Left forelimb (tissue), 1 donor: ENCODE results near the gene GXYLT2.
"Not testable (repeated sequence)": the region's sequence is repeated elsewhere in the genome, so short reads cannot be mapped to it uniquely, and the experiment has no call there.

Experiments used
- DNase-seq: peaks from one replicate; pipeline ENCODE4 v3.0.0-alpha.2; 2018; ENCODE audit warnings: low spot score

The GXYLT2 gene

GRCh38 chr3:72974956-72975355, 87.1 kb downstream of the GXYLT2 start:
- DNase-seq = no peak

DNA sequence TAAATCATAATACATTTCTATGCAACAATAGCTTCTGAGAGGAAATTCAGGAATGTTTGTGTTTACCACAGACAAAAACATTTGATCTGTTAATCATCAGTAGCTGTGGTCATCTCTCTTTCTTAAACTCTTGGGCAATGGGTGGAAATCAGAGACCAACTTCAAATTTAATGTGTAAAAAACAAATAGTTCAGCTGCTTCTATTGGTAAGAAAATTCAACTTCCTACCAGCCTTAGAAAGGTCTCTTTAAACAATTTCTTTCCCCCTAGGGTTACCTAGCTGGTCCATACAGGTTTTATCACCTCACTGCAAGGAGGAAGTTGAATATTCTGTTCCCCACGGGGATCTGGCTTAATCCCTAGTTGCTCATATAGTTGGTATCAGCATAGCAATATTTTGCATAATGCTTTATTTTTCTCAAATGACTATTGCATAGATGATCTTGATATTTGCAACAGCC, 88.5 kb downstream of the GXYLT2 start:
- DNase-seq = no peak

DNA sequence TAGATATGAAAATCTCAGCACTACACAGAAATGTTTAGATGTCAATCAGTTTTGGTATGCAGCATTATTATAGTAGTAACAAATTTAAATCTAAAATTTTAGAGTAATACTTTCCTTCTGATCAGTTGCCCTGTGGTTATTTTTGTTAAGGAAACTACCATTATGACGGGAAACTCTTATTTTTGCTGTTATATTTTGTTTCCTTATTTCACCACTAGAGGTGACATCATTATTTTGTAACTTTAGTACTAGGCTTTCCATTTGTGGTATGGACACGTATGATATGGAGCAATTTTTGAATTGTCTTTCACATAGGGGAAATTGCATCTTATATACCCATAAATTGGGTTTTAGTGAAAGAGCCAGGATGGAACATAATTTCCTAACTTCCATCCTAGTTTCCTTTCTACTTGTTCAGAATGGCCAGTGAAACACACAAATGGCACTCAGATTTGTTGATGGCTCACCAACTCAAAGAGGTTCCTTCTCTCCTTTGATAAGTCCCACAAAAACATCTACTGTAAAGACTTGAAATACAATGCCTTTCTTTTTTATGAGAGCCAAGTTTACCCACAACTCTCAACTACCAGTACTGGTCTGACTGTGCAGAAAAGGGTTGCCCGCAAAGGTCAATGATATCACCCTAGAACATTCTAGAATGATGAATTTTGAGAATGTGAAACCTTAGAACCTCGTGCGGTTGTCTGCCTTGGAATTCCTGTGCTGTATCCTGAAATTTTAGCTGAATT, 89.4 kb downstream of the GXYLT2 start:
- no peak for DNase-seq

GRCh38 chr3:72982609-72983366, 94.9 kb downstream of the GXYLT2 start:
- no peak for DNase-seq

DNA sequence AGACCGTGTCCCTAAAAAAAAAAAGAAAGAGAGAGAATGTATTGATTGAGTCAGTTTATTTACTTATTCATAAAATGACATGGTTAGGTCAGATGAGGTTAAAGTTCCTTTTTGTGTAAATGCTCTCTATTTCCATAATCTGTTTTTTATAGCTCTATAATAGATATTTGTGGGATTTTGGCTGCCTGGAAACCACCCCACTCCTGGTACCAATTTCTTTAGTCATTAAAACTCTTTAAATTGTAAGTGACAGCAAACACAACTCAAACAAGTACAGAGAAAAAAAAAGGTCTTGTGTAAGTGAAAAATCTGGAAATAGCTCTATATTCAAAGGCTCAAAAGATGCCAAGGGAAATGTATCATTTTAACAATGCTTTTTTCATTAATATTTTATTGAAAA, 97.7 kb downstream of the GXYLT2 start:
- no peak for DNase-seq

DNA sequence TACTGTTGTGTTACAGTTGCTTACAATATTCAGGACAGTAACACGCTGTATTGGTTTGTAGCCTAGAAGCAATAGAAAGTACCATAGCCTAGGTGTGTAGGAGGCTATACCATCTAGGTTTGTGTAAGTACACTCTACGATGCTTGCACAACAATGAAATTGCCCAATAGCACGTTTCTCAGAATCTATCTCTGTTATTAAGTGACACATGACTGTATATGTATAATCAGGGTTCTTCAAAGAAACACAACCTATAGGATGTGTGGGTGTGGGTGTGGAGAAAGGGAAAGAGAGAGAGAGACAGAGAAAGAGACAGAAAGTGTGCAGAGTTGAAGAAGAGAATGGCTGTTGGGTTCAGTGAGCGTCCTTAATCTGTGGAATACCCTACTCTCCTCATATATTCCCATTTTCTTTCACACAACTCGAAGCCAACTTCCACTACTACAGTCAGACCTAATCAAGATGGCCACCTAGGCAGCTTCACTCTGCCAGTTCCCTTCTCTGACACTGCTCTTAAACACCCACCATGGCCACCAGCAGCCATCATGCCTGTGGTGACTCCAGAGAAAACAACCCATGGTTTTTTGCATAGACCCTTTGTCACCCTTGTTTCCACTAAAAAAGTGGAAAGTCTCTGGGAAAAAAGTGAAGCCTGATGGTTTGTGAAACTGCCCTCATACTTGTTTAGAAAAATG, 103.0 kb downstream of the GXYLT2 start:
- no peak for DNase-seq

DNA sequence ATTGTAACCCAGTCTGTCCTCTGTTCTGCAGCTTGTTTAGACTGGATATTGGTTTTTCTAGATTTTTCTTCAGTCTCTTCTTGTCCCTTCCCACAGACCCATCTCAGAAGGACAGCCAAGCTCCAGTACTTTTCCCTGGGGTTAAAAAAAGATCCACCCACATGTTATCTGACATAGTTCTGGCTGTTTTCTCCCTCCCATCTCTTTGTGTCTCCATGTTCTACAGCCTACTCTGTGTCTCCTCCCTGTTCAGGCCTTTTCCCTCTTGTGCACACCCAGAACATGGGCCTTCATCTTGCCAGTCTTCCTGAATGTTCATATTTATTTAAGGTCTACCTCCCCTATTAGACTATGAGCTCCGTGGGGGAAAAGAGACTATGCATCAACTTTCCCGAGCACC, 103.7 kb downstream of the GXYLT2 start:
- DNase-seq = no peak

DNA sequence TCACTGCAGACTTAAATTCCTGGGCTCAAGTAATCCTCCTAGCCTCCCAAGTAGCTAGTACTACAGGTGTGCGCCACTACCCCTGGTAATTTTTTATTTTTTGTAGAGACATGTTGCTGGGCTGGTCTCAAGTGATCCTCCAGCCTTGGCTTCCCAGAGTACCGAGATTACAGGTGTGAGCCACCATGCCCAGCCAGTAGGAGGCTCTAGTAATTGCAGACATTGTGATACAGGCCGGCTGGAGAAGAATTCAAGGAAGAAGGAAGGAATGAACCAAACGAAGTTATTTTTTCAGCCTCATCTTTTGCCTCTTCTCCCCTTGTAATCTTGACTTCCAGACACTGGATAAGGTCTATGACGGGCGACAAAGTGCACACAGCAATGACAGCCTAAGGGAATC, 105.5 kb downstream of the GXYLT2 start:
- no peak for DNase-seq

DNA sequence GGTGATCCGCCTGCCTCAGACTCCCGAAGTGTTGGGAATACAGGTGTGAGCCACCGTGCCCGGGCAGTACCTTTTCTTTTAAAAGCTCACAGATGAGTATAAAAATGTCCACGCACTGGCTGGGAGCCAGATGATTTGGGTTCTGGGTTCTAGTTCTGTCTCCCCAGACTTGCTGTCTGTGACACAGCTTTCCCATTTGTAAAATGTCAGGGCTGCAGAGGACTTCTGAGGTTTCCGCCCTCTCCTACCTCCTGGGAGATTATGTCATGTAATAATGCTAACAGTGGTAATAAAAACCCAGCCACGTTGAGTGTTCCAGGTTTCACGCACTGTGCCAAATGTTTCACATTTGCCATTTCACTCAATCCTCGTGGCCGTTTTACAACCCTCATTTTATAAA, 107.5 kb downstream of the GXYLT2 start:
- no peak for DNase-seq

DNA sequence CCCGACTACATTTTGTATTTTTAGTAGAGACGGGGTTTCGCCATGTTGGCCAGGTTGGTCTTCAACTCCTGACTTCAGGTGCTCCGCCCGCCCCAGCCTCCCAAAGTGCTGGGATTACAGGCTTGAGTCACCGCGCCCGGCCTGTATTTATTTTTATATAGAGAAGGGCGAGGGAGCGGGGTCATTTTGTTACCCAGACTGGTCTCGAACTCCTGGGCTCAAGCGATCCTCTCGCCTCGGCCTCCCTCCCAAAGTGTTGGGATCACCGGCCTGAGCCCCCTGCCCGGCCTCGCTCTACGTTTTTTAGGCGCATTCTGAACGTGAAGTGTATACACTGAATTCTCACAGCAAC, 108.3 kb downstream of the GXYLT2 start:
- DNase-seq = no peak

- peak; percentile 96 for DNase-seq
Observed at GRCh38 chr3:72996473-72997333, 108.9 kb downstream of the GXYLT2 start, which contains the start of gene PPP4R2. Gene PPP4R2, plus strand, starts transcription at chr3:72996811. Its CDS starts 227 bp downstream, at chr3:72997038.

GRCh38 chr3:72997421-72997961, 109.6 kb downstream of the GXYLT2 start:
- no peak for DNase-seq

DNA sequence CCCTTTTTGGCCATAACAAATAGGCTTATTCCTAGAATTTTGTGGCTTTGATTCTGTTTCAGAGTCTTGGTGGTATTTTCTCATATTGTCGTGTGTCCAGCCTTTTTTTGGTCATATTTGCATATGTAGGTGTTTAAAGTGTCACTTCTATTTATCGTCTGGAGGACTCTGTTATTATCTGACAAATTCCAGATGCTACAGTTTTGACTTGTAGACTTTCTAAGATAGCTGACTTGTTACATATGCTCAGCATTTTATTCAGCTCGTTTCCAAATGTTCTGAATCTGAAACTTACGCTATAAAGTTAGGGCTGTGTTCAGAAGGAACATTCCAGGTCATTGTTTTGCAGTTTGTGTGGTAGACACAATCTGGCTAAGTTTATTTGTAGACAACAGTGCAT, 110.6 kb downstream of the GXYLT2 start:
- no peak for DNase-seq

DNA sequence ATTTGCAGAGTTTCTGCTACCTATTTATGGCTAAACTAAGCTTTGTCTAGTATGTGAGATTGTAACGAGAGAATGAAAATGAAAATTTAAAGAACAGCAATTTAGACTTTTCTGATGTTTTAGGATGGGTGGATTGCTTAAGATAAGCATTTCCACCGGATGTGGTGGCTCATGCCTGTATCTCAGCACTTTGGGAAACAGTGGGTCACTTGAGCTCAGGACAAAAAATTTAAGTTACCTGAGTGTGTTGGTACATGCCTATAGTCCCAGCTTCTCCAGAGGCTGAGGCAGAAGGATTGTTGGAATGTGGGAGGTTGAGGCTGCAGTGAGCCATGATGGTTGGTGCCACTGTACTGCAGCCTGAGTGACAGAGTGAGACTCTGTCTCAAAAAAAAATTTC, 112.1 kb downstream of the GXYLT2 start:
- no peak for DNase-seq

DNA sequence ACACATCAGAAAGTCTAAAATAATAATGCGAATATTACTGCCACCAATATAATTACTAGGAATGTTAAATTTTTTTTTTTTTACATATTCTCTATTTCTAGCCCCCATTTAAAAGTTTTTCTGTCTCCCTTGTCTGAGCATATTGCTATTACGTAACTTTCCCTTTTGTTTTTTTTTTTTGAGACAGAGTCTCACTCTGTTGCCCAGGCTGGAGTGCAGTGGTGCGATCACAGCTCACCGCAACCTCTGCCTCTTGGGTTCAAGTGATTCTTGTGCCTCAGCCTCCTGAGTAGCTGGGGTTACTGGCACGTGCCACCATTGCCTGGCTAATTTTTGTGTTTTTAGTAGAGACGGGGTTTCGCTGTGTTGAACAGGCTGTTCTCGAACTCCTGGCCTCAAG, 115.2 kb downstream of the GXYLT2 start:
- not testable (repeated sequence) for DNase-seq

- no peak for DNase-seq
Observed at GRCh38 chr3:73004316-73004715, 116.5 kb downstream of the GXYLT2 start.

- DNase-seq = no peak
Observed at GRCh38 chr3:73007992-73008712, 120.3 kb downstream of the GXYLT2 start.

- DNase-seq = no peak
Observed at GRCh38 chr3:73009008-73009407, 121.2 kb downstream of the GXYLT2 start.

- no peak for DNase-seq
Observed at GRCh38 chr3:73009750-73010149, 121.9 kb downstream of the GXYLT2 start.

DNA sequence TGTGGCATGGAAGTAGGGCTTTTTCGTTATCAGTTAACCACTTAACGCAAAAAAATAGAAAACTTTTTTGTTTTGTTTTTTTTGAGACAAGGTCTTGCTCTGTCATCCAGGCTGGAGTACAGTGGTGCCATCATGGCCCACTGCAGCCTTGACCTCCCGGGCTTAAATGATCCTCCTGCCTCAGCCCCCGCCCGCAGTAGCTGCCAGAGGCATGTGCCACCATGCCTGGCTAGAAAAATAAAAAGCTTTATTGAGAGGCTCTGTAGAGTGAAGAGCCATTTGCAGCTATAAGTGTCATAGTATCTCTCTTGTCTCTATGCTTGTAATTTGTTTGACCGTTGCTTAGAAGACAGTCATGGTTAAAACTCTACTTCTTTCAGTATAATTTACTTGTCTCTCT, 122.3 kb downstream of the GXYLT2 start:
- DNase-seq = no peak

DNA sequence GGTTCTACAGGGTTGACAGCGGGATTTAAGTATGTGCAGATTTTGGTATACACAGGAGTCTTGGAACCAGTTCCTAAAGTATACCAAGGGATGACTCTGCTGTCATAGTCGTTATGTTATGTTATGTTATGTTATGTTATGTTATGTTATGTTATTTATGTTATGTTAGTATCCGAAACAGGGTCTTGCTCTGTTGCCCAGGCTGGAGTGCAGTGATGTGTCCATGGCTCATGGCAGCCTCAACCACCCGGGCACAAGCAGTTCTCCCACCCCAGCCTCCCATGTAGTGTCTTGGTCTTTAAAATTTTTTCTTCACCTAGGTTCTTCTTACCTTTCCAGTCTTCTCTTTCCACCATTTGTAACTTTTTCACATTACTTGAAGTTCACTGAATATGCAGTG, 130.5 kb downstream of the GXYLT2 start:
- no peak for DNase-seq
